Measurements from ENCODE around the gene PIK3CG. TPM values are rescaled to one million over a fixed set of nuclear protein-coding genes. Genes with fewer than 3 reads are reported as not detected.

The PIK3CG gene
- total RNA-seq, 5 donors from 2014 or later (not counting 1 experiment from before 2014, with no cell fraction given), result 27.8 to 33.7 (median 28.4) TPM

DNA sequence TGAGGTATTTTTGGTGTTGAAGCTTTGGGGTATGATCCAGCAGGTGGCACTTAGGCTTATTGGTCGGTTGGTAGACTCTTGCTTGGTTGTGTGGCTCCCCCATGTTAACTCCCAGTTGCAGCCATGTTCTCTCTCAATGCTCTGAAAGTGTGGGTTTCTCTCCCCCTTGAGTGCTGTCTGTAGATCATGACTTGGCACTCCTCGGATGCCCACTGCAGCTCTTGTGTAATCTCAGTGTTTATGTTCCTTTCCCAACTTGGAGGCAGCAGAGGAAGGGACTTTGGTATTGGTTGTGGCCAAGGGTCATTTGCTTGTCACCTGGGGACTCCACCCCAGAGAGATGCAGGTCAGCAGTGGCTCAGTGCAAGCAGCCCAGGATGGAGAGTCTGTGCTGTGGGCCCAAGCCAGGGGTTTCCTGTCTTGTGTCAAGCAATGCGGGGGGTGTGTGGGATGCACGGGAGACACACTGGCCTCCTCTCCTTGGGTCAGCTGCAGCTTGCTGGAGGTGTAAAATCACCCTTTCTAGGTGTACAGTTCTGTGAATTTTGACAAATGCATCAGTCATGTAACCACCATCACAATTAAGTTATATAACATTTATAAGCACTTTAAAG, 36.9 kb downstream of the PIK3CG start:
- no peak for DNase-seq
- Histone ChIP-seq H3K27me3 (replicated peaks in 1 of 2; ENCODE audit: control insufficient read depth in 2 of 2, extremely low read depth in 1 of 2, insufficient read depth in 2 of 2, low read length in 1 of 2) (no peaks in the 10 kb centered on the region), H3K4me1 (ENCODE audit: control insufficient read depth in 1 of 2, extremely low read depth in 1 of 2, insufficient read depth in 2 of 2, low read length in 2 of 2) (peaks cover 3% of the 10 kb centered on the region in 2 experiments), H3K4me3 (ENCODE audit: control insufficient read depth in 1 of 2, extremely low read depth in 1 of 2, low read length in 1 of 2) (no peak overlapping the region), H3K9me3 (peaks cover 5% of the 10 kb centered on the region), H3K36me3 (ENCODE audit: control insufficient read depth in 2 of 2, extremely low read depth in 1 of 2, insufficient read depth in 1 of 2, low read length in 1 of 2) (peaks cover 0 to 35% of the 10 kb centered on the region in 2 donors), H3K27ac (ENCODE audit: low read length) (no peak overlapping the region)
- ChIA-PET POLR2A (interaction anchor here (0.6 kb wide), 2 partner anchors 1142 to 1668 kb away, joined by 3 to 4 read pairs; partner anchors contain the start of gene DNAJB9 (in 1 of the 2)), CTCF (interaction anchor here in 1 of 2 donors (0.7 kb wide), 1 partner anchor 294 kb away, joined by 5 read pairs; no protein-coding TSS in a partner anchor)
- H3K27me3 Mint-ChIP-seq, result no peaks in the 10 kb centered on the region
- H3K4me3 Mint-ChIP-seq, result no peak overlapping the region
- ATAC-seq (replicated peaks in 1 of 4), result no peak
- peaks cover 3 to 10% (median 8%) of the 10 kb centered on the region in 3 donors for H3K9me3 Mint-ChIP-seq
- WGBS (ENCODE audit: insufficient coverage), result 100% methylated on average over 2 of the region's 4 CpGs
- peaks cover 49 to 57% (median 51%) of the 10 kb centered on the region in 3 donors for H3K4me1 Mint-ChIP-seq
- peaks cover 63% of the 10 kb centered on the region for H3K36me3 Mint-ChIP-seq
- peak overlapping the region; percentile 43 to 64 for H3K27ac Mint-ChIP-seq

DNA sequence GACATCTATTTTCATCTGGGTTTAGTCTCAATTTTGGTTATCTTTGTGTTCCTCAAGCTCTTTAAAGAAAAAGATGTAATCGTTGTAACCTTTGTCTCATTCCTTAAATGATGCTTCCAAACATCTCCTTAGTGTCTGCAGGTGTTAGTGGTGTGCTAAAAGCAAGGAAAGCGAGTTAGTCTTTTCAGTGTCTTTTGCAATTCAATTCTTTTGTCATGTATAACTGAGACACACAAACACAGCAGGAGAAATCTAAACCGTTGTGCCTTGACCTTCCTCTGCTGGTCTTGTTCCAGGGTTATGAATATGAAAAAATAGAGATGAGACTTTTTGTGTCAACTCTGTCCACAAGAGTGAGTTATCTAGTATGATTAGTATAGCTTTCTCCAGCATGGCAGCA, 40.7 kb downstream of the PIK3CG start:
- no peak overlapping the region for H3K4me3 Mint-ChIP-seq
- no peaks in the 10 kb centered on the region for H3K9me3 Mint-ChIP-seq
- no peak overlapping the region for H3K27ac ChIP-seq (ENCODE audit: low read length)
- H3K27me3 ChIP-seq (replicated peaks in 1 of 2; ENCODE audit: control insufficient read depth in 2 of 2, extremely low read depth in 1 of 2, insufficient read depth in 2 of 2, low read length in 1 of 2), result no peaks in the 10 kb centered on the region
- peaks cover 17 to 20% (median 17%) of the 10 kb centered on the region in 3 donors for H3K4me1 Mint-ChIP-seq
- H3K4me1 ChIP-seq (ENCODE audit: control insufficient read depth in 1 of 2, extremely low read depth in 1 of 2, insufficient read depth in 2 of 2, low read length in 2 of 2), result peaks cover 0 to 3% of the 10 kb centered on the region in 2 experiments
- H3K36me3 ChIP-seq (ENCODE audit: control insufficient read depth in 2 of 2, extremely low read depth in 1 of 2, insufficient read depth in 1 of 2, low read length in 1 of 2), result peaks cover 0 to 36% of the 10 kb centered on the region in 2 donors
- H3K27me3 Mint-ChIP-seq, result no peaks in the 10 kb centered on the region
- no peaks in the 10 kb centered on the region for H3K9me3 ChIP-seq
- DNase-seq, result no peak
- POLR2A ChIA-PET, result no interaction called here
- CTCF ChIA-PET, result interaction anchor here in 1 of 2 donors (0.8 to 1.1 kb wide), 2 partner anchors 87 to 263 kb away, joined by 3 read pairs; partner anchors contain the start of gene HBP1
- WGBS (ENCODE audit: insufficient coverage), result no CpG with 5 or more reads among the region's 3 CpGs
- no peak overlapping the region for H3K27ac Mint-ChIP-seq
- peaks cover 43% of the 10 kb centered on the region for H3K36me3 Mint-ChIP-seq
- ATAC-seq (replicated peaks in 1 of 4), result no peak
- no peak overlapping the region for H3K4me3 ChIP-seq (ENCODE audit: control insufficient read depth in 1 of 2, extremely low read depth in 1 of 2, low read length in 1 of 2)

DNA sequence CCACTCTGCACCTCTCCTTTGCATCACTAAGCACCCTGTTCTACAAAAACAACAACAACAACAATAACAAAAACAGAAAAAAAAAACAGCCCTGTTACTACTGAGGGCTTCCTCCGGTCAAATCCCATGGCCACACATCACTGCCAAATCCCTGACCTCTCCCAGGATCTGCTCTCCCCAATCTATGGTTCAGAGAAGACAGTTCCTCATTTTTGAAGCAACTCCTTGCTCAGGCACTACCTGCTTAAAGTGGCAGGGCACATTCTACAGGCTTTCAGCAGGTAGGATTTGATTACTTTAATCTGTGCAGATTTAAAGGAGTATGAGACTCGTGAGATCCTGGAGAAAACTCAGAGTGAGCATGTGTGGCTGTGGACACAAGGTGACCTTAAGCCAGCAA, 46.9 kb downstream of the PIK3CG start:
- no peaks in the 10 kb centered on the region for H3K4me1 Mint-ChIP-seq
- Histone ChIP-seq H3K27me3 (replicated peaks in 1 of 2; ENCODE audit: control insufficient read depth in 2 of 2, extremely low read depth in 1 of 2, insufficient read depth in 2 of 2, low read length in 1 of 2) (no peaks in the 10 kb centered on the region), H3K27ac (ENCODE audit: low read length) (no peak overlapping the region), H3K4me1 (ENCODE audit: control insufficient read depth in 1 of 2, extremely low read depth in 1 of 2, insufficient read depth in 2 of 2, low read length in 2 of 2) (no peaks in the 10 kb centered on the region), H3K36me3 (ENCODE audit: control insufficient read depth in 2 of 2, extremely low read depth in 1 of 2, insufficient read depth in 1 of 2, low read length in 1 of 2) (peaks cover 0 to 11% of the 10 kb centered on the region in 2 donors), H3K4me3 (ENCODE audit: control insufficient read depth in 1 of 2, extremely low read depth in 1 of 2, low read length in 1 of 2) (no peak overlapping the region), H3K9me3 (no peaks in the 10 kb centered on the region)
- ATAC-seq (replicated peaks in 1 of 4), result no peak
- no peak for DNase-seq
- WGBS (ENCODE audit: insufficient coverage), result 86% methylated on average over 2 of the region's 2 CpGs
- H3K4me3 Mint-ChIP-seq, result no peak overlapping the region
- no peaks in the 10 kb centered on the region for H3K27me3 Mint-ChIP-seq
- ChIA-PET CTCF (interaction anchor here in 1 of 2 donors (0.9 kb wide), 1 partner anchor 310 kb away, joined by 6 read pairs; no protein-coding TSS in a partner anchor), POLR2A (no interaction called here)
- H3K9me3 Mint-ChIP-seq, result no peaks in the 10 kb centered on the region
- H3K36me3 Mint-ChIP-seq, result peaks cover 39% of the 10 kb centered on the region
- H3K27ac Mint-ChIP-seq, result no peak overlapping the region

DNA sequence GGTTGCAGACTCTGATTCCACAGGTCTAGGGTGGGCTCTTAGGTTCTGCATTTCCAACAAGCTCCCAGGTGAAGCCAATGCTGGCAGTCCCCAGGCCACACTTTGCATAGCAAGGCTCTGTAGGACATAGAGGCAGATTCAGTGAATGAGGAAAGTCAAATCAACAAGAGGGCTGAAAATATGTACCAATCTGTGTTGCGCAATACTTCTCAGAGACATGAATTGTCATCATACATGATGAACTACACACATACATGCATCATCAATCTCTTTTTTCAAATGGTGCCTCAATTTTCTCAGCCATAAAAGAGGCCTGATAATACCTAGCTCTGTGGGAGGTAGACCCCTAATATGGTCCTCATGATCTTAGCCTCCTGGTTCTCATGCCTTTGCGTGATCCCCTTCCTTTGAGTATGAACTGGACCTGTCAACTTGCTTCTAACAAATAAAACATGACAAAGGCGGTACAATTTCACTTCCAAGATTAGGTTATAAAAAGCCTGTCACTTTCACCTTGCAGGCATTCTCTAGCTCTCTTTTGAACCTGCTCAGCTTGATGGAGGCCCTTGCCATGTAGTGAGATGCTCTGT, 49.0 kb downstream of the PIK3CG start:
- peaks cover 30% of the 10 kb centered on the region for H3K36me3 Mint-ChIP-seq
- H3K27ac Mint-ChIP-seq, result no peak overlapping the region
- ChIA-PET CTCF (interaction anchor here in 1 of 2 donors (0.6 kb wide), 1 partner anchor 121 kb away, joined by 3 read pairs; no protein-coding TSS in a partner anchor), POLR2A (no interaction called here)
- H3K9me3 ChIP-seq, result no peaks in the 10 kb centered on the region
- WGBS (ENCODE audit: insufficient coverage), result 93% methylated on average over 2 of the region's 3 CpGs
- no peak overlapping the region for H3K27ac ChIP-seq (ENCODE audit: low read length)
- H3K4me3 ChIP-seq (ENCODE audit: control insufficient read depth in 1 of 2, extremely low read depth in 1 of 2, low read length in 1 of 2), result no peak overlapping the region
- H3K9me3 Mint-ChIP-seq, result peaks cover 0 to 4% (median 0%) of the 10 kb centered on the region in 3 donors
- no peaks in the 10 kb centered on the region for H3K27me3 ChIP-seq (replicated peaks in 1 of 2; ENCODE audit: control insufficient read depth in 2 of 2, extremely low read depth in 1 of 2, insufficient read depth in 2 of 2, low read length in 1 of 2)
- H3K4me1 ChIP-seq (ENCODE audit: control insufficient read depth in 1 of 2, extremely low read depth in 1 of 2, insufficient read depth in 2 of 2, low read length in 2 of 2), result no peaks in the 10 kb centered on the region
- no peak for DNase-seq
- no peak for ATAC-seq (replicated peaks in 1 of 4)
- H3K4me3 Mint-ChIP-seq, result no peak overlapping the region
- H3K36me3 ChIP-seq (ENCODE audit: control insufficient read depth in 2 of 2, extremely low read depth in 1 of 2, insufficient read depth in 1 of 2, low read length in 1 of 2), result no peaks in the 10 kb centered on the region
- no peaks in the 10 kb centered on the region for H3K4me1 Mint-ChIP-seq
- H3K27me3 Mint-ChIP-seq, result no peaks in the 10 kb centered on the region

DNA sequence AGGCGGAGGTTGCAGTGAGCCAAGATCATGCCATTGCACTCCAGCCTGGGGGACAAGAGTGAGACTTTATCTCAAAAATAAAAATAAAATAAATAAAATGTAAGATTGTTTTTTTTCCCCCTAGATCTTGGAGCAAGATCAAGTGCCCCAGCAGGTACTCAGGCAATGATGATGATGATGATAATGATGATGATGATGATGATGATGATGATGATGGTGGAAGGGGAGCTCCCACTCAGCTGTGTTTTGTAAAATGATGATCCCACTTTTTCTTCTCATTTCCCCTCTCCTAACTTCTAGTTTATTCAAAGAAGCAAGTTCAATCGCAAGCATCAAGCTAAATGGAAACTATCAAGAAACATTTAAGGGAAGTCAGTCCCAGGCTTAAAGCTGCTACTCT, 50.3 kb downstream of the PIK3CG start:
- WGBS (ENCODE audit: insufficient coverage), result no CpG with 5 or more reads among the region's 2 CpGs
- CTCF ChIA-PET, result interaction anchor here (0.6 to 1.2 kb wide), 2 partner anchors 15 to 1100 kb away, joined by 3 to 6 read pairs; no protein-coding TSS in a partner anchor
- DNase-seq, result no peak

DNA sequence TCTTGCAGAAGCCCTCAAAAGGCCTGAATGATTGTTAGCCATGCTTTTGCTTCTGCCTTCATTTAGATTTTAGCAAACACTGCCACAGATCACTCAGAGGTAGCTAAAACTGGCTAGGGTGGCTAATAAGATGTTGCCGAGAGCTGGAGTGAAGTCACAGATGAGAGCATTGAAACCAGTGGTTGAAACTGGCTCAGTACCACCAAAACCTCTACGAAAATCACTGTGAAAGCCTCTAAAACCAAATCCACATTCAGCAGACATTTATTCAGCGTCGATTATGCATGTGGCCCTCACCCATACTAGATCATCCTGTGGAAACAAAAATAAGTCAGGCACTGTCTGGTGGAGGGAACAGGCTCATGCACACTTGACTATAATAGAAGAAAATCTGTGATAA, 50.8 kb downstream of the PIK3CG start:
- Mint-ChIP-seq H3K27ac (no peak overlapping the region), H3K27me3 (no peaks in the 10 kb centered on the region), H3K36me3 (peaks cover 32% of the 10 kb centered on the region), H3K4me1 (no peaks in the 10 kb centered on the region), H3K4me3 (no peak overlapping the region), H3K9me3 (peaks cover 10 to 16% (median 12%) of the 10 kb centered on the region in 3 donors)
- Histone ChIP-seq H3K27ac (ENCODE audit: low read length) (no peak overlapping the region), H3K36me3 (ENCODE audit: control insufficient read depth in 2 of 2, extremely low read depth in 1 of 2, insufficient read depth in 1 of 2, low read length in 1 of 2) (no peaks in the 10 kb centered on the region), H3K4me1 (ENCODE audit: control insufficient read depth in 1 of 2, extremely low read depth in 1 of 2, insufficient read depth in 2 of 2, low read length in 2 of 2) (no peaks in the 10 kb centered on the region), H3K27me3 (replicated peaks in 1 of 2; ENCODE audit: control insufficient read depth in 2 of 2, extremely low read depth in 1 of 2, insufficient read depth in 2 of 2, low read length in 1 of 2) (no peaks in the 10 kb centered on the region), H3K9me3 (no peaks in the 10 kb centered on the region), H3K4me3 (ENCODE audit: control insufficient read depth in 1 of 2, extremely low read depth in 1 of 2, low read length in 1 of 2) (no peak overlapping the region)
- CTCF ChIA-PET, result interaction anchor here (0.6 to 1.2 kb wide), 2 partner anchors 15 to 1099 kb away, joined by 3 to 6 read pairs; no protein-coding TSS in a partner anchor
- DNase-seq (no peak), ATAC-seq (replicated peaks in 1 of 4) (no peak)
- POLR2A ChIA-PET, result no interaction called here
- WGBS (ENCODE audit: insufficient coverage), result no CpG with 5 or more reads among the region's 4 CpGs

More for the DNA sequence above, 50.3 kb downstream of the PIK3CG start:
- Histone ChIP-seq H3K27ac (ENCODE audit: low read length) (no peak overlapping the region), H3K36me3 (ENCODE audit: control insufficient read depth in 2 of 2, extremely low read depth in 1 of 2, insufficient read depth in 1 of 2, low read length in 1 of 2) (no peaks in the 10 kb centered on the region), H3K4me3 (ENCODE audit: control insufficient read depth in 1 of 2, extremely low read depth in 1 of 2, low read length in 1 of 2) (no peak overlapping the region), H3K9me3 (no peaks in the 10 kb centered on the region), H3K4me1 (ENCODE audit: control insufficient read depth in 1 of 2, extremely low read depth in 1 of 2, insufficient read depth in 2 of 2, low read length in 2 of 2) (no peaks in the 10 kb centered on the region), H3K27me3 (replicated peaks in 1 of 2; ENCODE audit: control insufficient read depth in 2 of 2, extremely low read depth in 1 of 2, insufficient read depth in 2 of 2, low read length in 1 of 2) (no peaks in the 10 kb centered on the region)
- Mint-ChIP-seq H3K27ac (no peak overlapping the region), H3K4me3 (no peak overlapping the region), H3K27me3 (no peaks in the 10 kb centered on the region), H3K36me3 (peaks cover 32% of the 10 kb centered on the region), H3K4me1 (no peaks in the 10 kb centered on the region), H3K9me3 (peaks cover 8 to 13% (median 9%) of the 10 kb centered on the region in 3 donors)
- POLR2A ChIA-PET, result no interaction called here
- no peak for ATAC-seq (replicated peaks in 1 of 4)

All from T-cell (primary cell).